Uterus (tissue), 2 donors: ENCODE results near the gene ALS2CL.

Source experiments
- POLR2A ChIP-seq, 2 donors: fragments of 450-650 bp; IDR thresholded peaks; one replicate each; pipeline ENCODE4 v1.6.1; 2016; ENCODE audit warnings: antibody characterized with exemption in 2 of 2, mild to moderate bottlenecking in 1 of 2, moderate library complexity in 1 of 2
- TF ChIP-seq, protein P1 (sequence below), 4 experiments: fragments of 200-600 bp in 2 of 4; fragments of 450-650 bp in 2 of 4; sonication (generic) in 2 of 4; IDR thresholded peaks; one replicate each; pipeline ENCODE4 v1.5.1; 2016 to 2019; ENCODE audit warnings: antibody characterized with exemption in 4 of 4, mild to moderate bottlenecking in 2 of 4, moderate library complexity in 1 of 4

DNA sequence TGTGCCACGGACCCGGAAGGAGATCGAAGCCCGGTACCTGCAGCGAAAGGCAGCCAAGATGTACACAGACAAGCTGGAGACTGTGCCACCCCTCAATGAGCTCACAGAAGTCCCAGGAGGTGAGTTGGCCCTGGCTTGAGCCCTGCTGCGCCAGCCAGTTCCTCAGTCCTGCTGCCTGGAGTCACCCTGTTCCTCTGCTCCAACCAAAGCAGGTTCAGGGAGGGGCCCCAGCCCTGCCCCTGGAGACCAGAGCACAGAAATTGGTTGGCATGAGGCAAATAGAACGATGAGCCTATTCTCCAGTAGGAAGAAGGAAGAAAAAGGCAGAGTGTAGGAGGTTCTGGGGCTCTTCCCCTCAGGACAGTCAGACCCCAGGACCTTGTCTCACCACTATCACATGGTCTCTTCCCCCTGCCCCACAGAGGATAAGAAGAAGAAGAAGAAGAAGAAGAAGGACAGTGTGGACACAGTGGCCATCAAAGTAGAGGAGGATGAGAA lies 15.7 kb upstream of the ALS2CL start:
- TF ChIP-seq, protein P1, sequence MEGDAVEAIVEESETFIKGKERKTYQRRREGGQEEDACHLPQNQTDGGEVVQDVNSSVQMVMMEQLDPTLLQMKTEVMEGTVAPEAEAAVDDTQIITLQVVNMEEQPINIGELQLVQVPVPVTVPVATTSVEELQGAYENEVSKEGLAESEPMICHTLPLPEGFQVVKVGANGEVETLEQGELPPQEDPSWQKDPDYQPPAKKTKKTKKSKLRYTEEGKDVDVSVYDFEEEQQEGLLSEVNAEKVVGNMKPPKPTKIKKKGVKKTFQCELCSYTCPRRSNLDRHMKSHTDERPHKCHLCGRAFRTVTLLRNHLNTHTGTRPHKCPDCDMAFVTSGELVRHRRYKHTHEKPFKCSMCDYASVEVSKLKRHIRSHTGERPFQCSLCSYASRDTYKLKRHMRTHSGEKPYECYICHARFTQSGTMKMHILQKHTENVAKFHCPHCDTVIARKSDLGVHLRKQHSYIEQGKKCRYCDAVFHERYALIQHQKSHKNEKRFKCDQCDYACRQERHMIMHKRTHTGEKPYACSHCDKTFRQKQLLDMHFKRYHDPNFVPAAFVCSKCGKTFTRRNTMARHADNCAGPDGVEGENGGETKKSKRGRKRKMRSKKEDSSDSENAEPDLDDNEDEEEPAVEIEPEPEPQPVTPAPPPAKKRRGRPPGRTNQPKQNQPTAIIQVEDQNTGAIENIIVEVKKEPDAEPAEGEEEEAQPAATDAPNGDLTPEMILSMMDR (IDR thresholded peaks at IDR 0.05): no peak
- TF ChIP-seq POLR2A (IDR thresholded peaks at IDR 0.05): no peak
